IMR-90 (cell line): ENCODE results near the gene TAF8. TPM values are rescaled to one million over a fixed set of nuclear protein-coding genes. Genes with fewer than 3 reads are reported as not detected.

Experiments used
- ATAC-seq: fragments of 200-7000 bp; cut with Tn5 transposase; 2 replicates; pipeline ENCODE4 v1.9.1; 2020; ENCODE audit warnings: low read depth, mild to moderate bottlenecking, moderate library complexity
- BruUV-seq: library from RNA; stranded (reverse); fragments of 400-500 nt; replicated peaks from 2 replicates; lab custom pipeline; 2021; lab: Mats Ljungman, UMichigan
- CTCF ChIA-PET: fragments of 300-600 bp; formaldehyde crosslinking; extraction: SDS; loops from one replicate; lab custom pipeline; 2021; ENCODE audit warnings: antibody characterized with exemption; lab: Yijun Ruan, JAX
- POLR2A ChIA-PET: fragments of 300-600 bp; sonication (Branson Sonifier 250); formaldehyde crosslinking; loops from one replicate; lab custom pipeline; 2022; ENCODE audit warnings: antibody characterized with exemption; ENCODE audit not compliant: unreplicated experiment; lab: Charles Lee
- DNase-seq: peaks from one replicate; pipeline ENCODE4 v3.0.0; 2013
- H2AFZ ChIP-seq: replicated peaks from 2 replicates; pipeline ENCODE3; 2013; ENCODE audit warnings: low read length, mild to moderate bottlenecking; ENCODE audit not compliant: poor library complexity
- H2AK5ac ChIP-seq: 2 replicates; pipeline ENCODE4 v1.6.1; 2013; ENCODE audit warnings: low read depth, low read length, inconsistent platforms
- H2AK9ac ChIP-seq: replicated peaks from 2 replicates; pipeline ENCODE3; 2013; ENCODE audit warnings: mild to moderate bottlenecking, low read depth, low read length, moderate library complexity; ENCODE audit not compliant: poor library complexity
- H2BK120ac ChIP-seq: 2 replicates; pipeline ENCODE4 v1.6.1; 2013; ENCODE audit warnings: low read depth, low read length, inconsistent platforms
- H2BK15ac ChIP-seq: 3 replicates; pipeline ENCODE4 v1.6.1; 2013; ENCODE audit warnings: low read depth, low read length, inconsistent platforms
- H2BK20ac ChIP-seq: 2 replicates; pipeline ENCODE4 v1.6.1; 2013; ENCODE audit warnings: low read depth, mild to moderate bottlenecking, inconsistent platforms, low read length, moderate library complexity
- H2BK5ac ChIP-seq: 2 replicates; pipeline ENCODE4 v1.6.1; 2013; ENCODE audit warnings: mild to moderate bottlenecking, low read depth, low read length, inconsistent platforms; ENCODE audit not compliant: poor library complexity, severe bottlenecking
- H3K14ac ChIP-seq: replicated peaks from 2 replicates; pipeline ENCODE4 v1.6.1; 2013; ENCODE audit warnings: low read depth, low read length, inconsistent platforms
- H3K18ac ChIP-seq: 2 replicates; pipeline ENCODE4 v1.6.1; 2013; ENCODE audit warnings: low read depth, low read length, control low read depth
- H3K23ac ChIP-seq: 2 replicates; pipeline ENCODE4 v1.6.1; 2013; ENCODE audit warnings: low read depth, low read length, inconsistent platforms
- H3K27ac ChIP-seq: 2 replicates; pipeline ENCODE4 v1.5.1; 2013; ENCODE audit warnings: mild to moderate bottlenecking, control low read depth, low read length; ENCODE audit not compliant: insufficient read depth
- H3K27me3 ChIP-seq: 2 replicates; pipeline ENCODE4 v1.6.1; 2013; ENCODE audit warnings: low read length; ENCODE audit not compliant: control insufficient read depth, insufficient read depth
- H3K36me3 ChIP-seq: 2 replicates; pipeline ENCODE4 v1.6.1; 2013; ENCODE audit warnings: low read length, mixed read lengths; ENCODE audit not compliant: control insufficient read depth, insufficient read depth
- H3K4ac ChIP-seq: 2 replicates; pipeline ENCODE4 v1.6.1; 2013; ENCODE audit warnings: low read depth, low read length, inconsistent platforms
- H3K4me1 ChIP-seq: 2 replicates; pipeline ENCODE4 v1.6.1; 2013; ENCODE audit warnings: low read length, mixed read lengths; ENCODE audit not compliant: control insufficient read depth, insufficient read depth
- H3K4me2 ChIP-seq: 2 replicates; pipeline ENCODE4 v1.6.1; 2013; ENCODE audit warnings: low read depth, mild to moderate bottlenecking, control low read depth, low read length, moderate library complexity
- H3K4me3 ChIP-seq: 2 replicates; pipeline ENCODE4 v1.5.1; 2013; ENCODE audit warnings: low read depth, mild to moderate bottlenecking, control low read depth, low read length, moderate library complexity; ENCODE audit not compliant: insufficient read depth
- H3K56ac ChIP-seq: 2 replicates; pipeline ENCODE4 v1.6.1; 2013; ENCODE audit warnings: low read length, inconsistent platforms; ENCODE audit not compliant: insufficient read depth; ENCODE audit errors: extremely low read depth
- H3K79me1 ChIP-seq, 2 experiments: 2 replicates each; pipeline ENCODE4 v1.6.1; 2013; ENCODE audit warnings: low read length in 2 of 2, inconsistent platforms in 1 of 2, low read depth in 1 of 2
- H3K9ac ChIP-seq: 2 replicates; pipeline ENCODE4 v1.6.1; 2013; ENCODE audit warnings: low read depth, low read length, control low read depth
- H3K9me1 ChIP-seq: 2 replicates; pipeline ENCODE4 v1.6.1; 2013; ENCODE audit warnings: low read length, inconsistent platforms; ENCODE audit not compliant: insufficient read depth
- H3K9me3 ChIP-seq: 2 replicates; pipeline ENCODE4 v1.6.1; 2013; ENCODE audit warnings: low read length; ENCODE audit not compliant: control insufficient read depth, insufficient read depth
- H4K20me1 ChIP-seq: 2 replicates; pipeline ENCODE4 v1.6.1; 2013; ENCODE audit warnings: low read length, inconsistent platforms; ENCODE audit not compliant: insufficient read depth
- H4K5ac ChIP-seq: 2 replicates; pipeline ENCODE4 v1.6.1; 2013; ENCODE audit warnings: mild to moderate bottlenecking, low read depth, low read length, control low read depth
- H4K8ac ChIP-seq, 2 experiments: 2 replicates each; pipeline ENCODE4 v1.6.1; 2013; ENCODE audit warnings: low read depth in 2 of 2, low read length in 2 of 2, control low read depth in 1 of 2, inconsistent platforms in 1 of 2
- H4K91ac ChIP-seq: 2 replicates; pipeline ENCODE4 v1.6.1; 2013; ENCODE audit warnings: low read depth, low read length, inconsistent platforms; ENCODE audit not compliant: insufficient read depth
- BHLHE40 ChIP-seq: fragments of 150-350 bp; IDR thresholded peaks from 2 replicates; pipeline ENCODE4 v1.6.1; 2016; ENCODE audit warnings: mild to moderate bottlenecking, low read depth, low read length
- RAD21 ChIP-seq: IDR thresholded peaks from 2 replicates; pipeline ENCODE4 v1.6.1; 2012; ENCODE audit warnings: low read length, improper control_type of control experiment
- WGBS, 2 experiments: methylation state at CpG; one replicate each; pipeline versions ENCODE4 v1.1.5 to v1.1.7; 2013; ENCODE audit warnings: missing lambda C conversion rate in 2 of 2; ENCODE audit not compliant: insufficient read length in 1 of 2; ENCODE audit errors: extremely low coverage in 2 of 2; 5-methylcytosine and 5-hydroxymethylcytosine counted together
- dilution Hi-C: fragments of 300-500 bp; cut with HindIII; formaldehyde crosslinking; loops from one replicate; pipeline ENCODE4 v1.14.3; 2018; ENCODE audit warnings: low sequenced_read_pairs; ENCODE audit not compliant: unreplicated experiment
- in situ Hi-C: fragments of 300-500 bp; cut with MboI; formaldehyde crosslinking; loops from 3 replicates; pipeline ENCODE4 v1.14.3; 2019; ENCODE audit warnings: low sequenced_read_pairs, inconsistent platforms, mixed read lengths
- intact Hi-C: fragments of 100-400 bp; cut with micrococcal nuclease; formaldehyde crosslinking; loops from 2 replicates; pipeline ENCODE4 v1.10.0; 2022
- polyA plus RNA-seq, 3 experiments: library from polyadenylated mRNA; depleted of rRNA; stranded (reverse); fragments of >200 nt; gene quantifications; 2 replicates each; pipeline ENCODE4 v1.2.3, GENCODE V29; 2012; ENCODE audit warnings: low replicate concordance in 1 of 3
- total RNA-seq: library from RNA; depleted of rRNA; stranded (reverse); fragments of >200 nt; gene quantifications from 2 replicates; pipeline ENCODE4 v1.2.3, GENCODE V29; 2012

The TAF8 gene
- total and polyA plus RNA-seq, 2 of the 4 experiments (the other 2 are of a cell fraction): 14.3 to 22.8 TPM

DNA sequence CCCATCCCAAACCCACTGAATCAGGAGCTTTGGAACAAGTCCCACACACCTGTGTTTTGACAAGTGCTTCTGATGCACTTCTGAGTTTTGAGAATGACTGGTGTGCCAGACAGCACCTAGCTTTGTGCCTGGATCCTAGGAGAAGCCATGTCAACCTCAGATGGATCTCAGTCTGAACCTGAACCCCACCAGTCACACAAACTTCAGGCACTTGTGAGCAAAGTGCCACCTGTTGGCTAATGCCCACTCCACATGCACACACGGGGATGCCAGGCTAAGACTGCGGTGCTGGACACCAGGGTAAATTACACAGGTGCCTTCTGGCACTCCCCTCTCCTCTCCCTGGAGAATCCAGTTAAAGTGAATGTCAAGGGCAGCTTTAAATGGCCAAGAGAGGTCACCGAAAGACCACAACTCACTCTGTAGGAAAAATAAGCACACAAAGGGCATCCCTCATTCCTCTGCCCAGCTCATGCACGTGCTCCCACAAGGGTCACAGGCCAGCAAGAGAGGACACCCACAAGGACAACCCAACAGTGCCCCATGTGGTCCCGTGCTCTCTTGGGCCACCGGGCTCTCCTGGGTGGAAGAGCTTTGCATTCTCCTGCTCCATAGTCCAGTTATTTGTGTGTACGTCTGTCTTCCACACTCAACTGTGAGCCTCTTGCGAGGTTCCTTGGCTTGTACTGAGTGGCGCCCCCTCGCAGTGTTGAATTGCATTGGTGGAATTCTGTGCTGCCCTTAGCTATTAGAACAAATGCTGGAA, 45.6 kb downstream of the TAF8 start:
- peaks cover 11% of the 10 kb centered on the region for H3K4me1 ChIP-seq
- no peak overlapping the region for H2BK120ac ChIP-seq
- no peak overlapping the region for H3K4ac ChIP-seq
- peaks cover 2% of the 10 kb centered on the region; the same call in 1 of the 2 replicates for H3K27me3 ChIP-seq
- H3K9ac ChIP-seq: no peak overlapping the region
- H3K4me3 ChIP-seq: no peak overlapping the region
- peaks cover 11% of the 10 kb centered on the region for H3K9me1 ChIP-seq
- BruUV-seq: no TSS peak
- intact Hi-C loops: no loop called here
- no peaks in the 10 kb centered on the region for H4K20me1 ChIP-seq
- no peak overlapping the region for H2BK15ac ChIP-seq
- 0 out of 2 replicates have a peak overlapping the region, but pooled peaks have one; percentile 39 for H2AK5ac ChIP-seq
- H4K8ac ChIP-seq: no peak overlapping the region
- no peak overlapping the region for H3K56ac ChIP-seq
- H3K23ac ChIP-seq: no peak overlapping the region
- dilution Hi-C loops: no loop called here
- H3K4me2 ChIP-seq: no peak overlapping the region
- no peak overlapping the region for H4K91ac ChIP-seq
- H3K27ac ChIP-seq: no peak overlapping the region
- H3K79me1 ChIP-seq: 0 out of 4 replicates have a peak, but pooled peaks cover 0 to under 1% of the 10 kb centered on the region in 2 experiments
- CTCF ChIA-PET: no interaction called here
- H2BK5ac ChIP-seq: no peak overlapping the region
- 71% methylated on average over 4 of the region's 10 CpGs; no CpG with 5 or more reads in 1 of the 2 experiments for WGBS, 2 experiments
- peak overlapping the region; percentile 54 for H2AFZ ChIP-seq
- DNase-seq (no peak), ATAC-seq (no peak)
- POLR2A ChIA-PET: no interaction called here
- H2BK20ac ChIP-seq: no peak overlapping the region
- in situ Hi-C loops: loop anchor here (25.0 kb wide), 1 partner anchor 791 kb away; the partner anchor contains the start of gene RPL7L1
- H3K14ac ChIP-seq: no peak overlapping the region
- no peak overlapping the region for H2AK9ac ChIP-seq
- TF ChIP-seq RAD21 (0 out of 2 replicates have a peak, but pooled peaks have one; percentile 25), BHLHE40 (no peak)
- H3K18ac ChIP-seq: no peak overlapping the region
- no peaks in the 10 kb centered on the region for H3K9me3 ChIP-seq
- no peaks in the 10 kb centered on the region for H3K36me3 ChIP-seq
- no peak overlapping the region for H4K5ac ChIP-seq
